Duodenal mucosa (tissue), 2 donors: ENCODE measurements around the gene GET3.

Experiments used
- H3K27ac ChIP-seq: one replicate; pipeline ENCODE4 v1.7.0; 2013; ENCODE audit warnings: low read depth, low read length
- H3K27me3 ChIP-seq, 2 donors: one replicate each; pipeline ENCODE4 v1.7.0; 2013; ENCODE audit warnings: low read length in 2 of 2, control low read depth in 1 of 2; ENCODE audit not compliant: insufficient read depth in 2 of 2, control insufficient read depth in 1 of 2
- H3K36me3 ChIP-seq, 2 donors: one replicate each; pipeline ENCODE4 v1.7.0; 2013; ENCODE audit warnings: low read length in 2 of 2, control low read depth in 1 of 2; ENCODE audit not compliant: insufficient read depth in 2 of 2, control insufficient read depth in 1 of 2
- H3K4me1 ChIP-seq, 2 donors: one replicate each; pipeline ENCODE4 v1.7.0; 2013; ENCODE audit warnings: low read length in 2 of 2, control low read depth in 1 of 2; ENCODE audit not compliant: insufficient read depth in 2 of 2, control insufficient read depth in 1 of 2
- H3K4me3 ChIP-seq, 2 donors: one replicate each; pipeline ENCODE4 v1.7.0; 2013; ENCODE audit warnings: low read length in 2 of 2, low read depth in 1 of 2
- H3K9ac ChIP-seq, 2 donors: one replicate each; pipeline ENCODE4 v1.7.0; 2013; ENCODE audit warnings: low read length in 2 of 2, low read depth in 1 of 2
- H3K9me3 ChIP-seq, 2 donors: one replicate each; pipeline ENCODE4 v1.7.0; 2013; ENCODE audit warnings: low read length in 2 of 2, control low read depth in 1 of 2; ENCODE audit not compliant: control insufficient read depth in 1 of 2

GET3 gene

GRCh38 chr19:12777217-12778016, 40.1 kb downstream of the GET3 start:
- H3K36me3 ChIP-seq: peaks cover 0 to 3% of the 10 kb centered on the region in 2 donors
- peak overlapping the region; percentile 88 for H3K27ac ChIP-seq
- H3K4me1 ChIP-seq: peaks cover 29 to 30% of the 10 kb centered on the region in 2 donors
- H3K9me3 ChIP-seq: no peaks in the 10 kb centered on the region
- H3K4me3 ChIP-seq: peak overlapping the region; percentile 76 to 84
- H3K27me3 ChIP-seq: no peaks in the 10 kb centered on the region
- H3K9ac ChIP-seq: peak overlapping the region; percentile 82 to 85

GRCh38 chr19:12778017-12778904, 41.0 kb downstream of the GET3 start:
- H3K27me3 ChIP-seq: no peaks in the 10 kb centered on the region
- H3K4me3 ChIP-seq: peak overlapping the region; percentile 76 to 84
- peaks cover 35 to 36% of the 10 kb centered on the region in 2 donors for H3K4me1 ChIP-seq
- H3K27ac ChIP-seq: peak overlapping the region; percentile 88
- H3K9me3 ChIP-seq: no peaks in the 10 kb centered on the region
- peak overlapping the region; percentile 82 to 85 for H3K9ac ChIP-seq
- peaks cover 0 to 3% of the 10 kb centered on the region in 2 donors for H3K36me3 ChIP-seq

- H3K9me3 ChIP-seq: no peaks in the 10 kb centered on the region
- H3K4me3 ChIP-seq: peak overlapping the region; percentile 76 to 84
- H3K27ac ChIP-seq: peak overlapping the region; percentile 88
- peaks cover 0 to 3% of the 10 kb centered on the region in 2 donors for H3K36me3 ChIP-seq
- peak overlapping the region; percentile 82 to 85 for H3K9ac ChIP-seq
- no peaks in the 10 kb centered on the region for H3K27me3 ChIP-seq
- peaks cover 41 to 42% of the 10 kb centered on the region in 2 donors for H3K4me1 ChIP-seq
Observed at GRCh38 chr19:12778905-12779161, 41.5 kb downstream of the GET3 start.

- H3K27me3 ChIP-seq: no peaks in the 10 kb centered on the region
- H3K4me3 ChIP-seq: peak overlapping the region; percentile 76 to 84
- peaks cover 0 to under 1% of the 10 kb centered on the region in 2 donors for H3K36me3 ChIP-seq
- H3K9ac ChIP-seq: peak overlapping the region; percentile 82 to 85
- H3K4me1 ChIP-seq: peaks cover 44 to 45% of the 10 kb centered on the region in 2 donors
- H3K9me3 ChIP-seq: no peaks in the 10 kb centered on the region
- H3K27ac ChIP-seq: peak overlapping the region; percentile 88
Observed at GRCh38 chr19:12779162-12779993, 42.1 kb downstream of the GET3 start.

GRCh38 chr19:12782174-12782423, 44.8 kb downstream of the GET3 start:
- Histone ChIP-seq H3K27ac (peak overlapping the region; percentile 90), H3K36me3 (no peaks in the 10 kb centered on the region), H3K4me1 (peaks cover 64 to 69% of the 10 kb centered on the region in 2 donors), H3K9ac (peak overlapping the region; percentile 65 to 87), H3K4me3 (peak overlapping the region; percentile 58 to 70), H3K9me3 (no peaks in the 10 kb centered on the region), H3K27me3 (no peaks in the 10 kb centered on the region)

- H3K4me3 ChIP-seq: peak overlapping the region; percentile 58 to 70
Observed at GRCh38 chr19:12782424-12783290, 45.4 kb downstream of the GET3 start.

GRCh38 chr19:12783291-12783848, 46.1 kb downstream of the GET3 start:
- peak overlapping the region; percentile 58 to 70 for H3K4me3 ChIP-seq
- H3K27ac ChIP-seq: peak overlapping the region; percentile 90
- H3K36me3 ChIP-seq: no peaks in the 10 kb centered on the region
- H3K4me1 ChIP-seq: peaks cover 74 to 76% of the 10 kb centered on the region in 2 donors
- no peaks in the 10 kb centered on the region for H3K9me3 ChIP-seq
- H3K27me3 ChIP-seq: no peaks in the 10 kb centered on the region
- peak overlapping the region; percentile 54 to 65 for H3K9ac ChIP-seq

More at GRCh38 chr19:12782424-12783290, 45.4 kb downstream of the GET3 start:
- Histone ChIP-seq H3K9ac (peak overlapping the region; percentile 65 to 87), H3K4me1 (peaks cover 67 to 70% of the 10 kb centered on the region in 2 donors), H3K36me3 (no peaks in the 10 kb centered on the region), H3K9me3 (no peaks in the 10 kb centered on the region), H3K27me3 (no peaks in the 10 kb centered on the region), H3K27ac (peak overlapping the region; percentile 90)

GRCh38 chr19:12783849-12784393, 46.6 kb downstream of the GET3 start:
- peaks cover 74 to 75% of the 10 kb centered on the region in 2 donors for H3K4me1 ChIP-seq
- H3K27me3 ChIP-seq: no peaks in the 10 kb centered on the region
- H3K4me3 ChIP-seq: no peak overlapping the region
- H3K36me3 ChIP-seq: no peaks in the 10 kb centered on the region
- H3K27ac ChIP-seq: peak overlapping the region; percentile 90
- H3K9me3 ChIP-seq: no peaks in the 10 kb centered on the region
- H3K9ac ChIP-seq: peak overlapping the region; percentile 20 to 54

GRCh38 chr19:12784394-12784870, 47.1 kb downstream of the GET3 start:
- H3K27ac ChIP-seq: peak overlapping the region; percentile 90
- no peaks in the 10 kb centered on the region for H3K27me3 ChIP-seq
- H3K9me3 ChIP-seq: no peaks in the 10 kb centered on the region
- H3K36me3 ChIP-seq: no peaks in the 10 kb centered on the region
- peaks cover 74% of the 10 kb centered on the region in 2 donors for H3K4me1 ChIP-seq
- peak overlapping the region; percentile 12 to 20 for H3K9ac ChIP-seq
- no peak overlapping the region for H3K4me3 ChIP-seq
